Ishikawa (cell line): ENCODE data around the gene ABHD16A.

Source experiments
- CEBPB ChIP-seq: IDR thresholded peaks from 2 replicates; pipeline ENCODE4 v1.6.1; 2012
- CREB1 ChIP-seq: IDR thresholded peaks from 2 replicates; pipeline ENCODE4 v1.6.1; 2012; ENCODE audit warnings: low read depth
- EGR1 ChIP-seq: IDR thresholded peaks from 2 replicates; pipeline ENCODE4 v1.6.1; 2012
- EP300 ChIP-seq: IDR thresholded peaks from 2 replicates; pipeline ENCODE4 v1.6.1; 2012; ENCODE audit warnings: borderline replicate concordance
- FOXM1 ChIP-seq: IDR thresholded peaks from 2 replicates; pipeline ENCODE4 v1.6.1; 2012; ENCODE audit warnings: low read depth, borderline replicate concordance
- MAX ChIP-seq: IDR thresholded peaks from 2 replicates; pipeline ENCODE4 v1.6.1; 2012
- NFIC ChIP-seq: IDR thresholded peaks from 2 replicates; pipeline ENCODE4 v1.6.1; 2012
- RAD21 ChIP-seq: IDR thresholded peaks from 2 replicates; pipeline ENCODE4 v1.6.1; 2012; ENCODE audit warnings: low read depth
- REST ChIP-seq: IDR thresholded peaks from 2 replicates; pipeline ENCODE4 v1.6.1; 2012; ENCODE audit warnings: low read depth, mild to moderate bottlenecking
- TAF1 ChIP-seq: IDR thresholded peaks from 2 replicates; pipeline ENCODE4 v1.6.1; 2012; ENCODE audit warnings: low read depth, mild to moderate bottlenecking
- TCF12 ChIP-seq: IDR thresholded peaks from 2 replicates; pipeline ENCODE4 v1.6.1; 2012; ENCODE audit warnings: low read depth
- TEAD4 ChIP-seq: IDR thresholded peaks from 2 replicates; pipeline ENCODE4 v1.6.1; 2012
- YY1 ChIP-seq: IDR thresholded peaks from 2 replicates; pipeline ENCODE4 v1.6.1; 2012; ENCODE audit warnings: low read depth
- ZBTB7A ChIP-seq: IDR thresholded peaks from 2 replicates; pipeline ENCODE4 v1.6.1; 2012; ENCODE audit warnings: low read depth

- no peak for TF ChIP-seq REST
- TF ChIP-seq CEBPB: no peak
- TF ChIP-seq MAX: no peak
- TF ChIP-seq TAF1: no peak
- TF ChIP-seq ZBTB7A: no peak
- no peak for TF ChIP-seq EP300
- TF ChIP-seq FOXM1: no peak
- no peak for TF ChIP-seq NFIC
- TF ChIP-seq YY1: no peak
- TF ChIP-seq RAD21: no peak
- TF ChIP-seq EGR1: no peak
- no peak for TF ChIP-seq TEAD4
- no peak for TF ChIP-seq TCF12
- TF ChIP-seq CREB1: no peak
These were observed 39.8 kb upstream of the ABHD16A start for GRCh38 chr6:31742894-31743293.
